Tibial nerve (tissue), 4 donors: ENCODE data around the gene CTNNA3.

Experiments
- EP300 ChIP-seq, 2 donors: sonication (generic); formaldehyde crosslinking; IDR thresholded peaks; one replicate each; pipeline ENCODE4 v1.6.1; 2017; ENCODE audit warnings: antibody characterized with exemption in 2 of 2, mild to moderate bottlenecking in 1 of 2
- POLR2A ChIP-seq, 2 donors: fragments of 450-650 bp; IDR thresholded peaks; one replicate each; pipeline ENCODE4 v1.6.1; 2017; ENCODE audit warnings: antibody characterized with exemption in 2 of 2, mild to moderate bottlenecking in 2 of 2, moderate library complexity in 2 of 2
- TF ChIP-seq, protein P1 (sequence below), 5 experiments: fragments of 200-600 bp in 3 of 5; fragments of 450-650 bp in 2 of 5; sonication (generic) in 3 of 5; IDR thresholded peaks; one replicate each; pipeline ENCODE4 v1.5.1; 2016 to 2019; ENCODE audit warnings: antibody characterized with exemption in 5 of 5, mild to moderate bottlenecking in 3 of 5, moderate library complexity in 2 of 5

DNA sequence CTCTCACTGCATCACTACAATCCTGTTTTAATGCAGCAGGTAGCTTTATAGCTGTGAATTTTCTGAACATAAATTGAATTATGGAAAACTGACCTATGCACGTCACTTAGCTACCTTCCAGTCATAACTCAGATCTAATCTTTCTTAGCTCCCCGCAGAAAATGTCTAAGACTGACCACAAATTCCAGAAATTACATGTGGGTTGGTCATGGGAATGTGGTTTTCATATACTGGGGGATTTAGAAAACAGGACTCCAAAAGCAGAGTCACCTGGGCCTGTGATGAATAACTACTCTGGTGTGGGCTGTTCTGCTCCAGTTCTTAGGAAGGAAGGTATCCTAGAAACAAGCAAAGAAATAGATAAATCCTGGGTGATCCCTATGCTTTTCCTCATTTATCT lies 948.5 kb downstream of the CTNNA3 start:
- TF ChIP-seq, protein P1, sequence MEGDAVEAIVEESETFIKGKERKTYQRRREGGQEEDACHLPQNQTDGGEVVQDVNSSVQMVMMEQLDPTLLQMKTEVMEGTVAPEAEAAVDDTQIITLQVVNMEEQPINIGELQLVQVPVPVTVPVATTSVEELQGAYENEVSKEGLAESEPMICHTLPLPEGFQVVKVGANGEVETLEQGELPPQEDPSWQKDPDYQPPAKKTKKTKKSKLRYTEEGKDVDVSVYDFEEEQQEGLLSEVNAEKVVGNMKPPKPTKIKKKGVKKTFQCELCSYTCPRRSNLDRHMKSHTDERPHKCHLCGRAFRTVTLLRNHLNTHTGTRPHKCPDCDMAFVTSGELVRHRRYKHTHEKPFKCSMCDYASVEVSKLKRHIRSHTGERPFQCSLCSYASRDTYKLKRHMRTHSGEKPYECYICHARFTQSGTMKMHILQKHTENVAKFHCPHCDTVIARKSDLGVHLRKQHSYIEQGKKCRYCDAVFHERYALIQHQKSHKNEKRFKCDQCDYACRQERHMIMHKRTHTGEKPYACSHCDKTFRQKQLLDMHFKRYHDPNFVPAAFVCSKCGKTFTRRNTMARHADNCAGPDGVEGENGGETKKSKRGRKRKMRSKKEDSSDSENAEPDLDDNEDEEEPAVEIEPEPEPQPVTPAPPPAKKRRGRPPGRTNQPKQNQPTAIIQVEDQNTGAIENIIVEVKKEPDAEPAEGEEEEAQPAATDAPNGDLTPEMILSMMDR (IDR thresholded peaks at IDR 0.05) = no peak
- TF ChIP-seq POLR2A (IDR thresholded peaks at IDR 0.05) (no peak), EP300 (IDR thresholded peaks at IDR 0.05) (no peak)
